GM12801 (cell line): ENCODE results near the gene CDC42BPA.

ENCODE experiments used
- TF ChIP-seq, protein P1 (sequence below): IDR thresholded peaks from one replicate; pipeline ENCODE4 v1.5.1; 2011; ENCODE audit warnings: control low read depth; ENCODE audit not compliant: insufficient read length; ENCODE audit errors: extremely low read depth

Gene CDC42BPA

GRCh38 chr1:226949401-226949800, 368.9 kb downstream of the CDC42BPA start:
- TF ChIP-seq, protein P1, sequence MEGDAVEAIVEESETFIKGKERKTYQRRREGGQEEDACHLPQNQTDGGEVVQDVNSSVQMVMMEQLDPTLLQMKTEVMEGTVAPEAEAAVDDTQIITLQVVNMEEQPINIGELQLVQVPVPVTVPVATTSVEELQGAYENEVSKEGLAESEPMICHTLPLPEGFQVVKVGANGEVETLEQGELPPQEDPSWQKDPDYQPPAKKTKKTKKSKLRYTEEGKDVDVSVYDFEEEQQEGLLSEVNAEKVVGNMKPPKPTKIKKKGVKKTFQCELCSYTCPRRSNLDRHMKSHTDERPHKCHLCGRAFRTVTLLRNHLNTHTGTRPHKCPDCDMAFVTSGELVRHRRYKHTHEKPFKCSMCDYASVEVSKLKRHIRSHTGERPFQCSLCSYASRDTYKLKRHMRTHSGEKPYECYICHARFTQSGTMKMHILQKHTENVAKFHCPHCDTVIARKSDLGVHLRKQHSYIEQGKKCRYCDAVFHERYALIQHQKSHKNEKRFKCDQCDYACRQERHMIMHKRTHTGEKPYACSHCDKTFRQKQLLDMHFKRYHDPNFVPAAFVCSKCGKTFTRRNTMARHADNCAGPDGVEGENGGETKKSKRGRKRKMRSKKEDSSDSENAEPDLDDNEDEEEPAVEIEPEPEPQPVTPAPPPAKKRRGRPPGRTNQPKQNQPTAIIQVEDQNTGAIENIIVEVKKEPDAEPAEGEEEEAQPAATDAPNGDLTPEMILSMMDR: no peak

GRCh38 chr1:226948996-226949395, 369.3 kb downstream of the CDC42BPA start:
- TF ChIP-seq, protein P1: no peak

- TF ChIP-seq, protein P1: no peak
Observed at GRCh38 chr1:226948480-226948879, 369.8 kb downstream of the CDC42BPA start.

DNA sequence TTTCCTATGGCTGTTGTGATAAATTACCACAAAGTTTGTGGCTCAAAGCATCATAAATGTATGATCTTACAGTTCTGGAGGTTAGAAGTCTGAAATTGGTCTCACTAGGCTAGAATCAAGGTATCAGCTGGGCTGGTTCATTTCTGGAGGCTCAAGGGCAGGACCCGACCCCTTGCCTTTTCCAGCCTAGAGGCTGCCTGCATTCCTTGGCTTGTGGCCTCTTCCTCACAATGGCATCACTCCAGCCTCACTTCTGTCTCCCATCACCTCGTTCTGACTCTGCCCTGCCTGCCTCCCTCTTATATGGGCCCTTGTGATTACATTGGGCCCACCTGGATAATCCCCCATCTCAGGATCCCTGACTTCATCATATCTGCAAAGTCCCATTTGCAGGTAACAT, 370.2 kb downstream of the CDC42BPA start:
- TF ChIP-seq, protein P1: no peak

- TF ChIP-seq, protein P1: no peak
Observed at GRCh38 chr1:226946841-226947240, 371.5 kb downstream of the CDC42BPA start.

- TF ChIP-seq, protein P1: no peak
Observed at GRCh38 chr1:226946285-226946684, 372.0 kb downstream of the CDC42BPA start.

DNA sequence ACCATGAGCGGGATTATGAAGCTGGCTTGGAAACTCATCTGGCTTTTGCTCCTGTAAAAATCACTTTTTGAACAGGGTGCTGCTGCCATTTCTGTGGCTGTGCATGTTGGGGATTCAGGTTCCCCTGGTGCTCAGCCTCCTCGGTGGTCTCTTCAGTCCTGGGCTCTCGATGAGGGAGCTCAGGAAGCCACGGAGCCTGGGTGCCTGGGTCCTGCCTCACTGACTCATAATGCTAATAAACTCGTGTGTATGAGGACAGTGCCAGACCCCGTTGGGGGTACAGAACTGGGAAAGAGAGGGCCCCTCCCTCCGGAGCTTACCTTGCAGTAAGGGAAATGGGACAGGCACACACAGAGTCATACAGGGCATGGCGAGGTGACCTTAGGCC, 372.4 kb downstream of the CDC42BPA start:
- TF ChIP-seq, protein P1: no peak
